IMR-90 (cell line): Measurements from ENCODE around the gene CCL13.

Source experiments
- POLR2A ChIP-seq: IDR thresholded peaks from 2 replicates; pipeline ENCODE4 v1.6.1; 2012; ENCODE audit warnings: mild to moderate bottlenecking, low read depth, low read length
- TF ChIP-seq, protein P1 (sequence below): conservative IDR thresholded peaks from 2 replicates; pipeline ENCODE4 v1.5.1; 2012; ENCODE audit warnings: mild to moderate bottlenecking, low read depth, low read length, improper control_type of control experiment

DNA sequence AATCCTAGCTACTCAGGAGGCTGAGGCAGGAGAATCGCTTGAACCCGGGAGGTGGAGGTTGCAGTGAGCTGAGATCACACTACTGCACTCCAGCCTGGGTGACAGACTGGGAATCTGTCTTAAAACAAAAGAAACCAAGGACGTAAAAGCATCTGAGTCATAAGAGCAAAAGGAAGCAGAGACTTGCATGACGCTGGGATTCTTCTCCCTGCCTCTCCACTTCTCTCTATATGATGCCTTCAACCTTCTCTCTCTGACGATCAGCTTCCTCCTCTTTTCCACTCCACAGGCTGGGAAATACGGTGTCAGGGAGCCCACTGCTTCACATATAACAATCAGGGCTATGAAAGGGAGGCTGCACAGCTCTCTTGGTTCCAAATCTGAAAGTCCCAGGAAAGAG lies 49.9 kb downstream of the CCL13 start:
- TF ChIP-seq, protein P1, sequence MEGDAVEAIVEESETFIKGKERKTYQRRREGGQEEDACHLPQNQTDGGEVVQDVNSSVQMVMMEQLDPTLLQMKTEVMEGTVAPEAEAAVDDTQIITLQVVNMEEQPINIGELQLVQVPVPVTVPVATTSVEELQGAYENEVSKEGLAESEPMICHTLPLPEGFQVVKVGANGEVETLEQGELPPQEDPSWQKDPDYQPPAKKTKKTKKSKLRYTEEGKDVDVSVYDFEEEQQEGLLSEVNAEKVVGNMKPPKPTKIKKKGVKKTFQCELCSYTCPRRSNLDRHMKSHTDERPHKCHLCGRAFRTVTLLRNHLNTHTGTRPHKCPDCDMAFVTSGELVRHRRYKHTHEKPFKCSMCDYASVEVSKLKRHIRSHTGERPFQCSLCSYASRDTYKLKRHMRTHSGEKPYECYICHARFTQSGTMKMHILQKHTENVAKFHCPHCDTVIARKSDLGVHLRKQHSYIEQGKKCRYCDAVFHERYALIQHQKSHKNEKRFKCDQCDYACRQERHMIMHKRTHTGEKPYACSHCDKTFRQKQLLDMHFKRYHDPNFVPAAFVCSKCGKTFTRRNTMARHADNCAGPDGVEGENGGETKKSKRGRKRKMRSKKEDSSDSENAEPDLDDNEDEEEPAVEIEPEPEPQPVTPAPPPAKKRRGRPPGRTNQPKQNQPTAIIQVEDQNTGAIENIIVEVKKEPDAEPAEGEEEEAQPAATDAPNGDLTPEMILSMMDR = no peak
- TF ChIP-seq POLR2A = no peak
